Heart left ventricle (tissue), 16 donors: ENCODE data around the gene PLCB3. TPM values are rescaled to one million over a fixed set of nuclear protein-coding genes. Genes with fewer than 3 reads are reported as not detected.

Experiments
- ATAC-seq, 4 donors: fragments of 200-7000 bp; cut with Tn5 transposase; one replicate each; pipeline ENCODE4 v1.9.1; 2020 to 2022; ENCODE audit warnings: moderate library complexity in 4 of 4, mild to moderate bottlenecking in 3 of 4, moderate number of reproducible peaks in 1 of 4
- DNase-seq, 5 donors: peaks; one replicate each; pipeline ENCODE4 v3.0.0-alpha.2; 2020
- H3K27ac ChIP-seq, 12 donors: fragments of 200-600 bp; sonication (generic) in 4 of 12; one replicate each; pipeline versions ENCODE4 v1.5.0 to v1.8.0; 2016 to 2022; ENCODE audit warnings: mild to moderate bottlenecking in 2 of 12
- H3K27me3 ChIP-seq, 9 donors: fragments of 200-600 bp; sonication (generic) in 2 of 9; one replicate each; pipeline versions ENCODE4 v1.5.1 to v1.8.0; 2016 to 2022; ENCODE audit warnings: mild to moderate bottlenecking in 3 of 9
- H3K36me3 ChIP-seq, 9 donors: fragments of 200-600 bp; sonication (generic) in 2 of 9; one replicate each; pipeline versions ENCODE4 v1.5.0 to v1.8.0; 2018 to 2022; ENCODE audit warnings: mild to moderate bottlenecking in 2 of 9
- H3K4me1 ChIP-seq, 12 donors: fragments of 200-600 bp; sonication (generic) in 4 of 12; one replicate each; pipeline versions ENCODE4 v1.5.0 to v1.8.0; 2016 to 2022; ENCODE audit warnings: mild to moderate bottlenecking in 3 of 12
- H3K4me3 ChIP-seq, 12 donors: fragments of 200-600 bp; sonication (generic) in 4 of 12; one replicate each; pipeline versions ENCODE4 v1.5.0 to v1.8.0; 2017 to 2022; ENCODE audit warnings: mild to moderate bottlenecking in 9 of 12, moderate library complexity in 4 of 12
- H3K9me3 ChIP-seq, 12 donors: fragments of 200-600 bp; sonication (generic) in 4 of 12; one replicate each; pipeline versions ENCODE4 v1.5.0 to v1.8.0; 2016 to 2022; ENCODE audit warnings: mild to moderate bottlenecking in 1 of 12
- CTCF ChIP-seq, 12 donors: fragments of 200-600 bp; sonication (generic) in 4 of 12; IDR thresholded peaks; one replicate each; pipeline versions ENCODE4 v1.5.0 to v1.8.0; 2018 to 2022; ENCODE audit warnings: antibody characterized with exemption in 12 of 12, mild to moderate bottlenecking in 5 of 12
- POLR2A ChIP-seq, 2 donors: fragments of 450-650 bp; IDR thresholded peaks; one replicate each; pipeline ENCODE4 v1.6.1; 2017; ENCODE audit warnings: antibody characterized with exemption in 2 of 2, mild to moderate bottlenecking in 2 of 2, moderate library complexity in 2 of 2
- WGBS, 4 donors: extraction: QIAGEN DNeasy Blood & Tissue Kit in 2 of 4; methylation state at CpG; one replicate each; pipeline versions ENCODE4 v1.1.5 to v1.1.7; 2013 to 2018; 5-methylcytosine and 5-hydroxymethylcytosine counted together
- intact Hi-C, 10 donors: fragments of 100-400 bp; cut with DNase I; formaldehyde crosslinking; loops; one replicate each; pipeline versions ENCODE4 v1.11.1 to v1.14.2; 2022
- polyA plus RNA-seq, 2 donors: library from polyadenylated mRNA; stranded (reverse); fragments of 200-250 nt; gene quantifications; one replicate each; pipeline ENCODE4 v1.2.3, GENCODE V29; 2013
- total RNA-seq, 9 donors: library from RNA; depleted of rRNA in 2 of 9; stranded (reverse); fragments of >200 nt in 2 of 9; fragmentation: NEBNext Ultra II Directional in 3 of 9; extraction: Animal tissue kit (Norgen Biotek cat#: 25700) in 3 of 9; gene quantifications; one replicate each; pipeline versions ENCODE4 v1.1.0 to v1.2.4, GENCODE V29; 2016 to 2023
- donor health status: ischemic (EF 13 %, LVEDD 7.1; RV severe dilation, severe dysfunction).
- donor health status: healthy with polysubstance abuse.
- donor health status: DM: no; HTN: yes; CAD: no.
- donor health status: DM: no; HTN: no; CAD: no.
- donor health status: ischemic (EF 25% LVEDD 6.9; RV normal size, moderate dysfunction).
- donor health status: ischemic (EF 25% LVEDD 5.7; RV mildly dilated, moderate dysfunction).
- donor health status: healthy.
- donor health status: DM: yes; HTN: yes; CAD: no.
- donor health status: ischemic (EF 35%, LVEDD 5.7; RV mildly dilated, moderate dysfunction).
- donor health status: nonischemic (EF 11% LVEDD 7.7; RV severe dilation, severe dysfunction).
- donor health status: DM: yes; HTN: yes; CAD: no.
- donor health status: PGD.
- donor health status: ischemic (EF 29% LVEDD 5.4; RV normal size, mild dysfunction).
- donor health status: nonischemic (EF 23%, LVEDD 6.1; RV moderate dilation, normal function).

The PLCB3 gene
- total and polyA plus RNA-seq, 11 donors = 7.4 to 19.1 (median 9.8) TPM

DNA sequence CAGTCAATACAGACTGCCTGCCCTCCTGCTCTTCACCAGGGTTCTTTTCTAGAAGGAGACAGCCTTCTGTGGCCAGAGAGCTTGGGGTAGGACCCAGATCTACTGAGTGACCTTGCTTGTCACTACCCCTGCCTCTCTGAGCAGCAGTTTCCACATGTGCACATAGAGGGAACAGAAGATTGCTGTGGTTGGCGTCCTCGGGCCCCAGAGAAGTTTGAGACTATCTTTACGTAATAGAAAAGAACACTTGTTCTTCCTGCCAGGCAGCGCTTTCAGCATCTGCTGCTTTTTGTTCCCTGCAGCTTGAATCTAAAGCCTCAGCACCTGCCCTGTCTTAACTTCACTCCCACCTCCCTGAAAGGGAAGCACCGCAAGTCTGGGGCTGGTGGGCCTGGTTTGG lies 12.3 kb upstream of the PLCB3 start:
- Histone ChIP-seq H3K36me3 (peaks cover 0 to 36% (median 27%) of the 10 kb centered on the region in 9 donors), H3K27ac (peak overlapping the region in 7 of 12 donors; percentile 18 to 100 (median 99)), H3K4me3 (no peak overlapping the region), H3K4me1 (peaks cover 0 to 68% (median 35%) of the 10 kb centered on the region in 12 donors), H3K27me3 (no peaks in the 10 kb centered on the region), H3K9me3 (no peaks in the 10 kb centered on the region)
- intact Hi-C loops = no loop called here
- DNase-seq (peak in 1 of 5 donors; percentile 46), ATAC-seq (no peak)
- WGBS, 4 donors = 82 to 89% (median 86%) methylated on average over 5 of the region's 5 CpGs
- TF ChIP-seq POLR2A (IDR thresholded peaks at IDR 0.05) (no peak), CTCF (IDR thresholded peaks at IDR 0.05) (no peak)

DNA sequence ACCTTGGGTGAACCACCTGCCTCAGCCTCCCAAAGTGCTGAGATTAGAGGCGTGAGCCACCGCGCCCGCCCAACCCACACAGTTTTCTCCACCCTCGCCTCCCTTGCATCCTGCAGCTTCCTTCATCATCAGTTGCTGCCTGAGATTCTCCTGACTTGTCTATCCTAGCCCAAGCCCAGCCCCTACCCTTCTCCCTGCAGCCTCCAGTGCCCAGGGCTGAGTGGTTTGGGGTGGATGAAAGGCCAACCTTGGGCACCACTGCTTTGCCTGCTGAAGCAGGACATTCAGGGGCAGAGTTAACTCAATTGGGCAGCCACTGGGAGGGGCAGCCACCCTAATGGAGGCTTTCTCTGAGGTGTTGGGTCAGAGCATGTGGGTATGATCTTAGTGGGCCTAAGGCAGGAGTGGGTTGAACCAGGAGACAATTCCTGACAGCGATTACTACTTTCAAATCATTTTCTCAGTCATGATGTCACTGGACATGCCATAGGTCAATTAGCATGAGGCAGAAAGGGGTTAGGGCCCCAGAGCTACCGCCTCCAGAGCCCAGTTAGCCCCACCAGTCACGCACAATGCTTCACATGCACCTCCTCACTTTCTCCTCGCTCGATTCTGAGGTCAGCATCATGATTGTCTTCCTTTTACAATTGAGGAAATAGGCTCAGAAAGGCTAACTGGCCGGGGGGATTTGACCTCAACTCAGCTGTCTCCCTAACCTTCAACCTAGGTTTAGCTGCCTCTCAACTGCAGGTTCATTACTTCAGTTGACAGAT lies 11.5 kb upstream of the PLCB3 start:
- Histone ChIP-seq H3K36me3 (peaks cover 0 to 40% (median 30%) of the 10 kb centered on the region in 9 donors), H3K27ac (peak overlapping the region; percentile 95 to 100 (median 99)), H3K4me1 (peaks cover 0 to 69% (median 34%) of the 10 kb centered on the region in 12 donors), H3K9me3 (no peaks in the 10 kb centered on the region), H3K27me3 (no peaks in the 10 kb centered on the region), H3K4me3 (peak overlapping the region in 11 of 12 donors; percentile 47 to 99 (median 80))
- ATAC-seq (no peak), DNase-seq (peak in 1 of 5 donors; percentile 34)
- intact Hi-C loops = loop anchor here in 1 of 10 donors (2.0 kb wide), 1 partner anchor 65 kb away; the partner anchor contains the start of gene ESRRA
- TF ChIP-seq POLR2A (IDR thresholded peaks at IDR 0.05) = no peak
- TF ChIP-seq CTCF (IDR thresholded peaks at IDR 0.05) = no peak
- WGBS, 4 donors = 82 to 87% (median 84%) methylated on average over 11 of the region's 11 CpGs

DNA sequence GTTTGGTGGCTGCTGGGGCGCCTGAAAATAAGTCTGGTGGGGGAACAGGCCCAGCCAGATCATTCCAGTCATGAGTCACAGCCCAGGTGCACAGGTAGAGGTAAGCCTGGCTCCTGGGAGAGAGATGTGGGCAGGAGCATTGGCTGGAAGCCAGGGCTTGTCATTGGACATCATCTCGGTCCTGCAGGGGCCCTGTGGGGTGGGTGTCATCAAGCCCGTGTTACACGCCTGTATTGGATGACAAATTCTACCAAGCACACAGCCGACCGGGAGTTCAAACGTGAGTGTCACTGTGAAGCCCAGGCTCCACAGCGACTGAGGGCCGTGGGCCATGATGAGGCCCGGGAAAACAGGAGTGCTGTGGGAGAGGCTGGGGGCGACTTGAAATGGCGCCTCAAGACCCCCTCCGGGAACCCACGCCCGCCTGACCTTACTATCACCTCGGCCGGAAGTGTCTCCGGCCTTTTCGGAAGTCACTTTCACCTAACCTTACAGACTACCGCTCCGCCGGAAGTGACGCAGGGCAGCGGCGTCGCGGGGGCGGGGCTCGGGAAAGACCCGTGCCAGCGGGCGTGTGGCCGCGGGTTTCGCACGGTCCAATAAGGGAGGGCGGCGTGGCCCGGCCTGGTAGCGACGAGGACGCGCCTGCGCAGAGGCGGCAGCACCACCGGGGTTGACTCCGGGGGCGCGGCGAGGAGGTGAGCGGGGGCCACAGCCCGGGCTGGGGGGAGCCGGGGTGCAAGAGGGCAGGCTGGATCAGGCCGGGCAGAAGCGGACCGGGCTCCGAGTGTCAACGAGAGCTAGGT lies 10.7 kb upstream of the PLCB3 start, which contains the start of gene FKBP2:
TSS of gene FKBP2 (plus strand) at position 661 of the 806 bp plus-strand sequence. CDS start 1,293 bp downstream, outside the sequence.
- intact Hi-C loops = loop anchor here in 3 of 10 donors (1.0 to 2.0 kb wide), 3 partner anchors 30 to 64 kb away; partner anchors contain the start of genes BAD (in 1 of the 3) and ESRRA (in 1 of the 3)
- ATAC-seq = peak; percentile 68 to 78 (median 74)
- peaks cover 0 to 67% (median 34%) of the 10 kb centered on the region in 12 donors for H3K4me1 ChIP-seq

More for the DNA sequence above, 10.7 kb upstream of the PLCB3 start, which contains the start of gene FKBP2:
- peaks cover 0 to 40% (median 30%) of the 10 kb centered on the region in 9 donors for H3K36me3 ChIP-seq
- DNase-seq = peak; percentile 97 to 99 (median 98)
- 2% methylated on average over 32 to 58 of the region's 58 CpGs for WGBS, 4 donors
- H3K9me3 ChIP-seq = no peaks in the 10 kb centered on the region
- no peaks in the 10 kb centered on the region for H3K27me3 ChIP-seq
- H3K4me3 ChIP-seq = peak within 1 kb of the TSS; percentile 65 to 99 (median 80)
- peak within 1 kb of the TSS; percentile 95 to 100 (median 99) for H3K27ac ChIP-seq
- TF ChIP-seq POLR2A (IDR thresholded peaks at IDR 0.05) (peak; percentile 65 to 91), CTCF (IDR thresholded peaks at IDR 0.05) (no peak)
